Endothelial cell of umbilical vein (primary cell): ENCODE results near the gene TARS1. TPM values are rescaled to one million over a fixed set of nuclear protein-coding genes. Genes with fewer than 3 reads are reported as not detected.

Experiments used
- BruUV-seq: library from RNA; stranded (reverse); fragments of 400-500 nt; replicated peaks from 2 replicates; lab custom pipeline; 2021; lab: Mats Ljungman, UMichigan
- CTCF ChIA-PET: fragments of 300-600, 350-600 bp; sonication (Branson Sonifier 250); formaldehyde crosslinking; loops from one replicate; lab custom pipeline; 2021; ENCODE audit warnings: antibody characterized with exemption, inconsistent platforms; lab: Charles Lee
- POLR2A ChIA-PET: fragments of 300-600, 350-600 bp; sonication (Branson Sonifier 250); formaldehyde crosslinking; loops from one replicate; lab custom pipeline; 2021; ENCODE audit warnings: antibody characterized with exemption, inconsistent platforms; lab: Charles Lee
- DNase-seq: peaks from one replicate; pipeline ENCODE4 v3.0.0-alpha.2; 2011; ENCODE audit warnings: low read depth, low spot score
- FAIRE-seq: peaks from 2 replicates; lab custom pipeline; 2011; peaks lifted over from hg19 to GRCh38; lab: Jason Lieb, UNC
- H2AFZ ChIP-seq: 2 replicates; pipeline ENCODE4 v1.6.0; 2012; ENCODE audit warnings: low read depth, low read length, control low read depth, inconsistent platforms
- H3K27ac ChIP-seq: 2 replicates; pipeline ENCODE4 v1.5.1; 2011; ENCODE audit warnings: low read depth, mild to moderate bottlenecking, control low read depth, low read length, moderate library complexity; ENCODE audit not compliant: insufficient read depth
- H3K27me3 ChIP-seq, 2 experiments: 2 replicates each; pipeline versions ENCODE4 v1.6.0 to v1.6.1; 2011; ENCODE audit warnings: low read length in 2 of 2, mixed read lengths in 1 of 2; ENCODE audit not compliant: control insufficient read depth in 2 of 2, insufficient read depth in 2 of 2
- H3K36me3 ChIP-seq, 2 experiments: 2 replicates in 1 of 2; 3 replicates in 1 of 2; pipeline ENCODE4 v1.5.1; 2011; ENCODE audit warnings: low read length in 2 of 2, mild to moderate bottlenecking in 1 of 2, moderate library complexity in 1 of 2; ENCODE audit not compliant: control insufficient read depth in 2 of 2, insufficient read depth in 2 of 2; ENCODE audit errors: extremely low read depth in 1 of 2
- H3K4me1 ChIP-seq: 3 replicates; pipeline ENCODE4 v1.5.1; 2011; ENCODE audit warnings: mild to moderate bottlenecking, low read length; ENCODE audit not compliant: control insufficient read depth, insufficient read depth; ENCODE audit errors: extremely low read depth
- H3K4me2 ChIP-seq: 2 replicates; pipeline ENCODE4 v1.6.1; 2011; ENCODE audit warnings: low read length, control low read depth, mixed read lengths; ENCODE audit not compliant: insufficient read depth
- H3K4me3 ChIP-seq, 3 experiments: fragments of 200-600 bp in 1 of 3; sonication (generic), shearing (Covaris generic) in 1 of 3; replicated peaks in 1 of 3; 2 replicates each; pipeline ENCODE4 v1.5.1; 2011 to 2016; ENCODE audit warnings: control low read depth in 3 of 3, low read length in 3 of 3, mild to moderate bottlenecking in 2 of 3, inconsistent platforms in 1 of 3, low read depth in 1 of 3, moderate library complexity in 1 of 3; ENCODE audit not compliant: insufficient read depth in 1 of 3
- H3K79me2 ChIP-seq: 2 replicates; pipeline ENCODE4 v1.6.0; 2012; ENCODE audit warnings: low read length, inconsistent platforms; ENCODE audit not compliant: control insufficient read depth, insufficient read depth
- H3K9ac ChIP-seq: replicated peaks from 2 replicates; pipeline ENCODE3; 2011; ENCODE audit warnings: low read length, control low read depth; ENCODE audit not compliant: insufficient read depth; ENCODE audit errors: extremely low read depth
- H3K9me1 ChIP-seq: replicated peaks from 3 replicates; pipeline ENCODE4 v1.6.0; 2011; ENCODE audit warnings: mild to moderate bottlenecking, low read length; ENCODE audit not compliant: control insufficient read depth, insufficient read depth; ENCODE audit errors: extremely low read depth
- H3K9me3 ChIP-seq: replicated peaks from 2 replicates; pipeline ENCODE4 v1.5.1; 2012; ENCODE audit warnings: low read length, inconsistent platforms; ENCODE audit not compliant: control insufficient read depth, insufficient read depth
- H4K20me1 ChIP-seq: replicated peaks from 2 replicates; pipeline ENCODE3; 2011; ENCODE audit warnings: mild to moderate bottlenecking, low read length; ENCODE audit not compliant: control insufficient read depth, insufficient read depth; ENCODE audit errors: extremely low read depth
- CTCF ChIP-seq, 2 donors: IDR thresholded peaks; 1 replicate in 1 of 2; 2 replicates in 1 of 2; pipeline ENCODE4 v1.5.1; 2011; ENCODE audit warnings: low read length in 2 of 2, mild to moderate bottlenecking in 2 of 2, moderate library complexity in 2 of 2, control low read depth in 1 of 2, inconsistent platforms in 1 of 2, low read depth in 1 of 2; ENCODE audit not compliant: insufficient read depth in 1 of 2; ENCODE audit errors: extremely low read depth in 1 of 2
- EZH2 ChIP-seq: IDR thresholded peaks from 2 replicates; pipeline ENCODE4 v1.6.1; 2012; ENCODE audit warnings: borderline replicate concordance, low read depth, mild to moderate bottlenecking, moderate library complexity, low read length, inconsistent platforms; ENCODE audit not compliant: severe bottlenecking
- FOS ChIP-seq: IDR thresholded peaks from 2 replicates; pipeline ENCODE4 v1.6.1; 2011; ENCODE audit warnings: mild to moderate bottlenecking, low read length, moderate library complexity, borderline replicate concordance; ENCODE audit not compliant: insufficient read depth
- GATA2 ChIP-seq: IDR thresholded peaks from 2 replicates; pipeline ENCODE4 v1.7.0; 2011; ENCODE audit warnings: low read depth, mild to moderate bottlenecking, moderate library complexity, mixed read lengths, low read length; ENCODE audit not compliant: insufficient read length, insufficient read depth
- JUN ChIP-seq: IDR thresholded peaks from 2 replicates; pipeline ENCODE4 v1.6.1; 2011; ENCODE audit warnings: borderline replicate concordance, low read depth; ENCODE audit not compliant: insufficient read length, insufficient read depth
- MYC ChIP-seq: IDR thresholded peaks from one replicate; pipeline ENCODE4 v1.6.1; 2011; ENCODE audit warnings: mild to moderate bottlenecking, low read depth, low read length
- POLR2A ChIP-seq: IDR thresholded peaks from 2 replicates; pipeline ENCODE4 v1.6.1; 2012; ENCODE audit warnings: low read depth, mild to moderate bottlenecking, control low read depth, low read length
- POLR2AphosphoS5 ChIP-seq: IDR thresholded peaks from 2 replicates; pipeline ENCODE4 v1.6.1; 2012; ENCODE audit warnings: low read depth, mild to moderate bottlenecking, control low read depth, low read length, moderate library complexity; ENCODE audit not compliant: insufficient read depth
- dilution Hi-C: fragments of 300-500 bp; cut with MboI; formaldehyde crosslinking; loops from one replicate; pipeline ENCODE4 v1.15.0; 2019; ENCODE audit warnings: low sequenced_read_pairs; ENCODE audit not compliant: extremely low pct_ligation_motif_present
- intact Hi-C: fragments of 100-400 bp; cut with micrococcal nuclease; formaldehyde crosslinking; loops from one replicate; pipeline ENCODE4 v1.10.0; 2022
- polyA plus RNA-seq, 4 experiments: library from polyadenylated mRNA; depleted of rRNA in 3 of 4; stranded (reverse) in 3 of 4; unstranded in 1 of 4; fragments of >200 nt; gene quantifications; 2 replicates each; pipeline versions ENCODE4 v1.2.1 to v1.2.3, GENCODE V29; 2011 to 2012; ENCODE audit warnings: missing spikeins in 1 of 4
- total RNA-seq: library from RNA; stranded (reverse); gene quantifications from 2 replicates; pipeline ENCODE4 v1.2.3, GENCODE V29; 2021
- TF ChIP-seq, protein P1 (sequence below): IDR thresholded peaks from 2 replicates; pipeline ENCODE4 v1.6.1; 2011; ENCODE audit not compliant: insufficient read depth, insufficient read length

Gene TARS1
- total and polyA plus RNA-seq, 2 donors (not counting 3 experiments of a cell fraction or from before 2014, with no cell fraction given), result 39.1 to 175 TPM

- H2AFZ ChIP-seq, result no peak overlapping the region
- no TSS peak for BruUV-seq
- H3K4me1 ChIP-seq, result no peaks in the 10 kb centered on the region
- no peak overlapping the region for H3K9ac ChIP-seq
- no peaks in the 10 kb centered on the region for H3K27me3 ChIP-seq
- no peaks in the 10 kb centered on the region for H3K79me2 ChIP-seq
- TF ChIP-seq, protein P1, sequence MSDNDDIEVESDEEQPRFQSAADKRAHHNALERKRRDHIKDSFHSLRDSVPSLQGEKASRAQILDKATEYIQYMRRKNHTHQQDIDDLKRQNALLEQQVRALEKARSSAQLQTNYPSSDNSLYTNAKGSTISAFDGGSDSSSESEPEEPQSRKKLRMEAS, result no peak
- TF ChIP-seq GATA2 (no peak), POLR2A (no peak), CTCF (IDR thresholded peaks at IDR 0.05; ENCODE audit: extremely low read depth in 1 of 2, insufficient read depth in 1 of 2, low read depth in 1 of 2, low read length in 2 of 2) (no peak), POLR2AphosphoS5 (no peak), FOS (no peak), JUN (no peak), MYC (no peak), EZH2 (no peak)
- dilution Hi-C loops, result no loop called here
- H3K36me3 ChIP-seq, result peaks cover 2 to 4% of the 10 kb centered on the region in 2 experiments
- H3K9me3 ChIP-seq, result no peaks in the 10 kb centered on the region
- POLR2A ChIA-PET, result no interaction called here
- H4K20me1 ChIP-seq, result no peaks in the 10 kb centered on the region
- no peak overlapping the region for H3K4me3 ChIP-seq
- intact Hi-C loops, result no loop called here
- FAIRE-seq (no peak), DNase-seq (no peak)
- CTCF ChIA-PET, result no interaction called here
- no peak overlapping the region for H3K4me2 ChIP-seq
- H3K9me1 ChIP-seq, result no peaks in the 10 kb centered on the region
- H3K27ac ChIP-seq, result no peak overlapping the region
These were observed 36.2 kb downstream of the TARS1 start for GRCh38 chr5:33476992-33477391.
